Stimulated activated naive CD4-positive, alpha-beta T cell (primary cell): ENCODE results near the gene AKAP6.
"Not testable (repeated sequence)": the region's sequence is repeated elsewhere in the genome, so short reads cannot be mapped to it uniquely, and the experiment has no call there.

Experiments
- DNase-seq, 6 experiments: peaks; one replicate each; lab custom pipeline; 2025; lab: John Stamatoyannopoulos, UW

Gene AKAP6

GRCh38 chr14:32443890-32444661, 115.0 kb downstream of the AKAP6 start:
- DNase-seq = no peak

- no peak for DNase-seq
Observed at GRCh38 chr14:32447371-32447770, 118.3 kb downstream of the AKAP6 start.

- DNase-seq = no peak
Observed at GRCh38 chr14:32449648-32450047, 120.5 kb downstream of the AKAP6 start.

GRCh38 chr14:32450919-32451675, 122.0 kb downstream of the AKAP6 start:
- DNase-seq = no peak

GRCh38 chr14:32453857-32454810, 125.0 kb downstream of the AKAP6 start:
- DNase-seq = no peak

GRCh38 chr14:32457213-32457920, 128.3 kb downstream of the AKAP6 start:
- no peak for DNase-seq

- no peak for DNase-seq
Observed at GRCh38 chr14:32458720-32459119, 129.6 kb downstream of the AKAP6 start.

GRCh38 chr14:32460267-32460666, 131.2 kb downstream of the AKAP6 start:
- no peak for DNase-seq

GRCh38 chr14:32462553-32462952, 133.5 kb downstream of the AKAP6 start:
- DNase-seq = not testable (repeated sequence)

- no peak for DNase-seq
Observed at GRCh38 chr14:32468955-32469354, 139.9 kb downstream of the AKAP6 start.

- no peak for DNase-seq
Observed at GRCh38 chr14:32469388-32470160, 140.5 kb downstream of the AKAP6 start.

GRCh38 chr14:32470161-32470715, 141.1 kb downstream of the AKAP6 start:
- DNase-seq = no peak

GRCh38 chr14:32471181-32471580, 142.1 kb downstream of the AKAP6 start:
- DNase-seq = no peak

- DNase-seq = no peak
Observed at GRCh38 chr14:32472076-32472475, 143.0 kb downstream of the AKAP6 start.

- no peak for DNase-seq
Observed at GRCh38 chr14:32472512-32473463, 143.7 kb downstream of the AKAP6 start.

- no peak for DNase-seq
Observed at GRCh38 chr14:32473464-32473855, 144.4 kb downstream of the AKAP6 start.

- DNase-seq = no peak
Observed at GRCh38 chr14:32474478-32475195, 145.5 kb downstream of the AKAP6 start.

GRCh38 chr14:32476532-32476931, 147.4 kb downstream of the AKAP6 start:
- no peak for DNase-seq

GRCh38 chr14:32477396-32477795, 148.3 kb downstream of the AKAP6 start:
- DNase-seq = no peak
